Uterus (tissue), 4 donors: Measurements from ENCODE around the gene DRD2. TPM values are rescaled to one million over a fixed set of nuclear protein-coding genes. Genes with fewer than 3 reads are reported as not detected.

ENCODE experiments used
- DNase-seq, 2 donors: peaks; one replicate each; pipeline ENCODE4 v3.0.0-alpha.2; 2019 to 2020
- H3K27ac ChIP-seq, 2 donors: fragments of 200-600 bp; sonication (generic); 1 replicate in 1 of 2; 2 replicates in 1 of 2; pipeline ENCODE4 v1.5.1; 2016 to 2018
- H3K27me3 ChIP-seq, 2 donors: fragments of 200-600 bp; sonication (generic); one replicate each; pipeline ENCODE4 v1.5.1; 2018 to 2019; ENCODE audit warnings: control low read depth in 1 of 2
- H3K36me3 ChIP-seq, 2 donors: fragments of 200-600 bp; sonication (generic); one replicate each; pipeline ENCODE4 v1.5.1; 2019; ENCODE audit warnings: control low read depth in 1 of 2
- H3K4me1 ChIP-seq, 2 donors: fragments of 200-600 bp; sonication (generic); one replicate each; pipeline ENCODE4 v1.5.1; 2018 to 2019; ENCODE audit warnings: control low read depth in 1 of 2
- H3K4me3 ChIP-seq, 2 donors: fragments of 200-600 bp; sonication (generic); 1 replicate in 1 of 2; 2 replicates in 1 of 2; pipeline ENCODE4 v1.5.1; 2018 to 2019; ENCODE audit warnings: mild to moderate bottlenecking in 1 of 2
- H3K9me3 ChIP-seq, 2 donors: fragments of 200-600 bp; sonication (generic); one replicate each; pipeline ENCODE4 v1.5.1; 2019; ENCODE audit warnings: control low read depth in 1 of 2
- POLR2A ChIP-seq, 2 donors: fragments of 450-650 bp; IDR thresholded peaks; one replicate each; pipeline ENCODE4 v1.6.1; 2016; ENCODE audit warnings: antibody characterized with exemption in 2 of 2, mild to moderate bottlenecking in 1 of 2, moderate library complexity in 1 of 2
- intact Hi-C: fragments of 100-400 bp; cut with DNase I; formaldehyde crosslinking; loops from one replicate; pipeline ENCODE4 v1.15.1; 2023; ENCODE audit warnings: low total_unique reads
- total RNA-seq, 4 donors: library from RNA; depleted of rRNA in 3 of 4; stranded (reverse); fragments of >200 nt in 3 of 4; gene quantifications; one replicate each; pipeline versions ENCODE4 v1.1.0 to v1.2.4, GENCODE V29; 2014 to 2023
- TF ChIP-seq, protein P1 (sequence below), 4 experiments: fragments of 200-600 bp in 2 of 4; fragments of 450-650 bp in 2 of 4; sonication (generic) in 2 of 4; IDR thresholded peaks; one replicate each; pipeline ENCODE4 v1.5.1; 2016 to 2019; ENCODE audit warnings: antibody characterized with exemption in 4 of 4, mild to moderate bottlenecking in 2 of 4, moderate library complexity in 1 of 4
- donor health status: DM: yes; HTN: yes; CAD: no.

DRD2 gene
- total RNA-seq, 4 donors from 2014 or later = not detected

DNA sequence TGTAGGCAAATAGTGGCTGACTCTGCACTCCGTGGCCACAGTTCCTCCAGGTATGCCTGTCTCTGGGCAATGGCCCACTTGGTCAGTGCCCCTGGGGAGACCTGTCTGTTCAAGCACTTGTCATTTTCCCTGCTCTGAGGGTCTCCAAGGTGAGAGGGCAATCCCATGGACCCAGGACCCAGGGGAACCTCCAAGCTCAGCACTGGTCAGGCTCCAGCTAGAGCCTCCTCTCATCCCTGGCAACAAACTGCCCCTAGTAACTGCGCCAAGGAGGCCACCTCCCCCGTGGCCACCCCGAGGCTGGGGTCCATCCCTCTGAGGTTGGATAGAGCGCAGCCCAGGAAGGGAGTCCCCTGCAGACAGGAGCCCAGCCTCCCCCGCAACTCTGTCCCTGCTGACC is 88.3 kb downstream of the DRD2 start:
- intact Hi-C loops = no loop called here
- Histone ChIP-seq H3K9me3 (no peaks in the 10 kb centered on the region), H3K4me1 (no peaks in the 10 kb centered on the region), H3K36me3 (no peaks in the 10 kb centered on the region), H3K4me3 (no peak overlapping the region), H3K27me3 (peaks cover 0 to 5% of the 10 kb centered on the region in 2 donors), H3K27ac (no peak overlapping the region)
- DNase-seq = no peak
- no peak for TF ChIP-seq POLR2A (IDR thresholded peaks at IDR 0.05)
- TF ChIP-seq, protein P1, sequence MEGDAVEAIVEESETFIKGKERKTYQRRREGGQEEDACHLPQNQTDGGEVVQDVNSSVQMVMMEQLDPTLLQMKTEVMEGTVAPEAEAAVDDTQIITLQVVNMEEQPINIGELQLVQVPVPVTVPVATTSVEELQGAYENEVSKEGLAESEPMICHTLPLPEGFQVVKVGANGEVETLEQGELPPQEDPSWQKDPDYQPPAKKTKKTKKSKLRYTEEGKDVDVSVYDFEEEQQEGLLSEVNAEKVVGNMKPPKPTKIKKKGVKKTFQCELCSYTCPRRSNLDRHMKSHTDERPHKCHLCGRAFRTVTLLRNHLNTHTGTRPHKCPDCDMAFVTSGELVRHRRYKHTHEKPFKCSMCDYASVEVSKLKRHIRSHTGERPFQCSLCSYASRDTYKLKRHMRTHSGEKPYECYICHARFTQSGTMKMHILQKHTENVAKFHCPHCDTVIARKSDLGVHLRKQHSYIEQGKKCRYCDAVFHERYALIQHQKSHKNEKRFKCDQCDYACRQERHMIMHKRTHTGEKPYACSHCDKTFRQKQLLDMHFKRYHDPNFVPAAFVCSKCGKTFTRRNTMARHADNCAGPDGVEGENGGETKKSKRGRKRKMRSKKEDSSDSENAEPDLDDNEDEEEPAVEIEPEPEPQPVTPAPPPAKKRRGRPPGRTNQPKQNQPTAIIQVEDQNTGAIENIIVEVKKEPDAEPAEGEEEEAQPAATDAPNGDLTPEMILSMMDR (IDR thresholded peaks at IDR 0.05) = no peak

DNA sequence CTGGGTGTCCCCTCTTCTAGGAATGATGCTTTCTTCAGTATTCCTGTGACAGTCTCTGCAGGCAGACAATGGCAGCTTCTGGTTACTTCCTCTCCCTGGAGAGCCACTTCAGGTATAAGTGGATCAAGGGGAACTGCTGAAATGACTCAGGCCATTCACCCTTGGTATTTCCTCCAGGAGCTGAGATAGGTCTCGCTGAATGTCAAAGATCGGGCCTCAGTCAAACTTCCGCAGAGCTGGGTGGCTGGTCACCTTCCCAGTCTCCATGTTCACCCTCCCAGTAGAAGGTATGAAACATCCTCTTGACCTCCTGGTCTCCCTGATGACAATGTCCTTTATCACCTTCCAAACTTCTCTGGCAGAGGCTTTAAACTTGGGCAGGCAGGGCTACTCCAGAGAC is 89.4 kb downstream of the DRD2 start:
- Histone ChIP-seq H3K9me3 (no peaks in the 10 kb centered on the region), H3K4me3 (no peak overlapping the region), H3K27ac (no peak overlapping the region), H3K27me3 (peaks cover 0 to 5% of the 10 kb centered on the region in 2 donors), H3K36me3 (no peaks in the 10 kb centered on the region), H3K4me1 (no peaks in the 10 kb centered on the region)
- TF ChIP-seq, protein P1 (IDR thresholded peaks at IDR 0.05) = no peak
- no peak for TF ChIP-seq POLR2A (IDR thresholded peaks at IDR 0.05)
- intact Hi-C loops = no loop called here
- no peak for DNase-seq

DNA sequence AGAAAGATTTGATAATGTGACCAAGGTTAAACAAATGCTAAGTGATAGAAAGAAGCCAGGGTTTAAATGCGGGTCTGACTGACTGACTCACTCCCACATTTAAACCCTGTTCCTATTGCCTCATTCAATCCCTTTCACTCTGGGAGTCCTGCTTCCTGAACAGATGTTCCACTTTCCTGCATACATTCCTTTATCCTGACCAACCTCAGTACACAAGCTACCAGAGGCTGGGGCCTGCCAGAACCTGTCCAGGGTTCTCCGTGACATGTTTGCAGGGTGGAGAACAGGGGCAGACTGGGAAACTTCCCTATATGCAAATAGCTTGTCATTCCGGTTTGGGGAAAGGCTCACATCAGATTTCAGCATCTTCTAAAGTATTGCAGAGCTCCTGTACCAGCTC is 90.6 kb downstream of the DRD2 start:
- no peaks in the 10 kb centered on the region for H3K36me3 ChIP-seq
- H3K4me1 ChIP-seq = no peaks in the 10 kb centered on the region
- no peak overlapping the region for H3K4me3 ChIP-seq
- no peaks in the 10 kb centered on the region for H3K9me3 ChIP-seq
- no peak for DNase-seq
- TF ChIP-seq, protein P1 (IDR thresholded peaks at IDR 0.05) = no peak
- TF ChIP-seq POLR2A (IDR thresholded peaks at IDR 0.05) = no peak
- no peak overlapping the region for H3K27ac ChIP-seq
- intact Hi-C loops = no loop called here
- H3K27me3 ChIP-seq = peaks cover 0 to 5% of the 10 kb centered on the region in 2 donors

DNA sequence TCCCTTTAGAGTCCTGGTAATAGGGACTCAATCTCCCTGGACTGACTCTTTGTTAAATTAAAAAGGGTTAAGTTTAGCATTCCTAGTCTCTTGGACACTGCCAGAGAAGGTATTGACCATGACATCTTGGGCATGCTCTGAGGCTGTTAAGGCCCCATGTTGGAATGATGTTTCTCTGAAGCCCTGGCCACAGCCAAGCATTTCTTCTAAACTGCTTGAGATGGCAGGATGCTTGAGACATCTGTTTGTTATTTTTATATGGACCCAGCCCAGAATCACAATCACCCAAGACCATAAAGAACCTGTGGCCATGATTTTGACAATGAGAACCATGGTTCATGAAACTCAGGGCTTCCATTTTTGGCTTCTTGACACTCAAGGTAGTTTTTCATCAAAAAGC is 93.1 kb downstream of the DRD2 start:
- Histone ChIP-seq H3K9me3 (no peaks in the 10 kb centered on the region), H3K27me3 (no peaks in the 10 kb centered on the region), H3K4me3 (no peak overlapping the region), H3K36me3 (no peaks in the 10 kb centered on the region), H3K27ac (no peak overlapping the region), H3K4me1 (no peaks in the 10 kb centered on the region)
- no peak for DNase-seq
- intact Hi-C loops = no loop called here
- TF ChIP-seq POLR2A (IDR thresholded peaks at IDR 0.05) = no peak
- TF ChIP-seq, protein P1 (IDR thresholded peaks at IDR 0.05) = no peak

DNA sequence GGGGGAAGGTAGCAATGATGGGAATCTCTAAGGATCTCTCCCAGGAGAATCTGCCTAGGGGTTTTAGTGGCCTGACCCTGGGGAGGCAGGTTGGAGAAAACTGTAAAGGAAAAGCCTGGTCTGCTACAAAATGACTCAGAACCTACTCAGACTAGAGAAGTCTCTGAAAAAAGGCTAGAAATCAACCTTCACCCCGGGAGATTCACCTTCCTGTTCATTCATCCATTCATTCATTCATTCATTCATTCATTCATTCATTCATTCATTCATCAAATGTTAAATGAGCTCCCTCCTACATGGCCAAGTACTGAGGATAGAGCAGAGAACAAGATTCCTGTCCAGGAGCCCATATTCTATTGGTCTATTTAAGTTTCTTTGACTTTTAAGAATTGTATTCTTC is 96.5 kb downstream of the DRD2 start:
- no peaks in the 10 kb centered on the region for H3K4me1 ChIP-seq
- intact Hi-C loops = no loop called here
- H3K27me3 ChIP-seq = no peaks in the 10 kb centered on the region
- no peak for DNase-seq
- no peaks in the 10 kb centered on the region for H3K9me3 ChIP-seq
- H3K27ac ChIP-seq = no peak overlapping the region
- no peak for TF ChIP-seq POLR2A (IDR thresholded peaks at IDR 0.05)
- TF ChIP-seq, protein P1 (IDR thresholded peaks at IDR 0.05) = no peak
- H3K4me3 ChIP-seq = no peak overlapping the region
- H3K36me3 ChIP-seq = no peaks in the 10 kb centered on the region
